Aorta (tissue), 5 donors: Measurements from ENCODE around the gene C3. TPM values are rescaled to one million over a fixed set of nuclear protein-coding genes. Genes with fewer than 3 reads are reported as not detected.

Experiments
- ATAC-seq: fragments of 200-7000 bp; cut with Tn5 transposase; one replicate; pipeline ENCODE4 v1.9.1; 2022; ENCODE audit warnings: moderate library complexity; ENCODE audit not compliant: low FRiP score
- DNase-seq, 2 donors: peaks; one replicate each; pipeline ENCODE4 v3.0.0-alpha.2; 2020
- H3K27ac ChIP-seq, 2 donors: one replicate each; pipeline ENCODE4 v1.5.1; 2013; ENCODE audit warnings: low read length in 2 of 2, mild to moderate bottlenecking in 2 of 2, moderate library complexity in 2 of 2, control low read depth in 1 of 2, inconsistent platforms in 1 of 2, low read depth in 1 of 2
- H3K27me3 ChIP-seq, 2 donors: one replicate each; pipeline ENCODE4 v1.6.1; 2013; ENCODE audit warnings: control low read depth in 1 of 2, low read length in 1 of 2, mild to moderate bottlenecking in 1 of 2, moderate library complexity in 1 of 2; ENCODE audit not compliant: insufficient read depth in 2 of 2, control insufficient read depth in 1 of 2
- H3K36me3 ChIP-seq, 2 donors: one replicate each; pipeline ENCODE4 v1.6.1; 2013; ENCODE audit warnings: control low read depth in 1 of 2, low read length in 1 of 2, mild to moderate bottlenecking in 1 of 2; ENCODE audit not compliant: insufficient read depth in 2 of 2, control insufficient read depth in 1 of 2
- H3K4me1 ChIP-seq, 2 donors: one replicate each; pipeline ENCODE4 v1.6.1; 2013; ENCODE audit warnings: low read length in 2 of 2, control low read depth in 1 of 2, mild to moderate bottlenecking in 1 of 2, moderate library complexity in 1 of 2; ENCODE audit not compliant: insufficient read depth in 2 of 2, control insufficient read depth in 1 of 2
- H3K4me3 ChIP-seq, 2 donors: one replicate each; pipeline ENCODE4 v1.5.1; 2013; ENCODE audit warnings: low read length in 2 of 2, control low read depth in 1 of 2, mild to moderate bottlenecking in 1 of 2
- H3K9me3 ChIP-seq: one replicate; pipeline ENCODE4 v1.6.1; 2013; ENCODE audit warnings: mild to moderate bottlenecking, low read length; ENCODE audit not compliant: control insufficient read depth
- WGBS, 2 donors: extraction: QIAGEN DNeasy Blood & Tissue Kit; methylation state at CpG; one replicate each; pipeline ENCODE4 v1.1.7; 2013; 5-methylcytosine and 5-hydroxymethylcytosine counted together
- intact Hi-C, 2 donors: fragments of 100-400 bp; cut with DNase I; formaldehyde crosslinking; loops; one replicate each; pipeline versions ENCODE4 v1.14.2 to v1.15.0; 2022
- polyA plus RNA-seq, 2 donors: library from polyadenylated mRNA; stranded (reverse); fragments of 200-250 nt; gene quantifications; one replicate each; pipeline ENCODE4 v1.2.3, GENCODE V29; 2013
- total RNA-seq, 2 donors: library from RNA; stranded (reverse); fragmentation: NEBNext Ultra II Directional; extraction: Animal tissue kit (Norgen Biotek cat#: 25700); gene quantifications; one replicate each; pipeline ENCODE4 v1.2.1, GENCODE V29; 2021
- donor health status: healthy with polysubstance abuse.
- donor health status: Bipolar disorder and iron deficiency.
- donor health status: DM: no; HTN: no; CAD: no.
- donor health status: DM: no; HTN: no; CAD: no.
- donor health status: DM: yes; HTN: yes; CAD: no.

Gene C3
- total and polyA plus RNA-seq, 4 donors: 9.1 to 3,196 (median 522) TPM

- ATAC-seq: no peak
- intact Hi-C loops: no loop called here
- H3K4me3 ChIP-seq: no peak overlapping the region
- no peak overlapping the region for H3K27ac ChIP-seq
- H3K27me3 ChIP-seq: no peaks in the 10 kb centered on the region
- peak; percentile 21 to 40 for DNase-seq
- WGBS, 2 donors: 81 to 82% methylated on average over 15 of the region's 15 CpGs
- no peaks in the 10 kb centered on the region for H3K9me3 ChIP-seq
- H3K36me3 ChIP-seq: no peaks in the 10 kb centered on the region
- H3K4me1 ChIP-seq: no peaks in the 10 kb centered on the region
Observed at GRCh38 chr19:6685962-6686627, 34.4 kb downstream of the C3 start.

GRCh38 chr19:6685482-6685881, 35.0 kb downstream of the C3 start:
- Histone ChIP-seq H3K36me3 (no peaks in the 10 kb centered on the region), H3K27me3 (no peaks in the 10 kb centered on the region), H3K4me3 (no peak overlapping the region), H3K27ac (no peak overlapping the region), H3K4me1 (no peaks in the 10 kb centered on the region), H3K9me3 (peaks cover under 1% of the 10 kb centered on the region)
- DNase-seq: peak in 1 of 2 donors; percentile 21
- WGBS, 2 donors: 78 to 82% methylated on average over 4 of the region's 4 CpGs
- intact Hi-C loops: no loop called here
- ATAC-seq: no peak

- H3K27ac ChIP-seq: no peak overlapping the region
- H3K4me1 ChIP-seq: no peaks in the 10 kb centered on the region
- ATAC-seq (no peak), DNase-seq (peak in 1 of 2 donors; percentile 17)
- WGBS, 2 donors: 86 to 91% methylated on average over 4 of the region's 4 CpGs
- intact Hi-C loops: no loop called here
- H3K9me3 ChIP-seq: peaks cover 5% of the 10 kb centered on the region
- H3K36me3 ChIP-seq: no peaks in the 10 kb centered on the region
- no peaks in the 10 kb centered on the region for H3K27me3 ChIP-seq
- H3K4me3 ChIP-seq: no peak overlapping the region
Observed at GRCh38 chr19:6683971-6684370, 36.5 kb downstream of the C3 start.

- Histone ChIP-seq H3K9me3 (peaks cover 5% of the 10 kb centered on the region), H3K27me3 (no peaks in the 10 kb centered on the region), H3K36me3 (no peaks in the 10 kb centered on the region), H3K4me1 (no peaks in the 10 kb centered on the region), H3K27ac (no peak overlapping the region), H3K4me3 (no peak overlapping the region)
- no peak for ATAC-seq
- WGBS, 2 donors: 70 to 71% methylated on average over 3 of the region's 3 CpGs
- intact Hi-C loops: no loop called here
- no peak for DNase-seq
Observed at GRCh38 chr19:6682607-6683128, 37.8 kb downstream of the C3 start.

- no peaks in the 10 kb centered on the region for H3K27me3 ChIP-seq
- H3K4me1 ChIP-seq: no peaks in the 10 kb centered on the region
- no peak overlapping the region for H3K27ac ChIP-seq
- 76 to 82% methylated on average over 1 of the region's 1 CpG for WGBS, 2 donors
- intact Hi-C loops: no loop called here
- DNase-seq (peak in 1 of 2 donors; percentile 24), ATAC-seq (no peak)
- no peaks in the 10 kb centered on the region for H3K36me3 ChIP-seq
- peaks cover 5% of the 10 kb centered on the region for H3K9me3 ChIP-seq
- H3K4me3 ChIP-seq: no peak overlapping the region
Observed at GRCh38 chr19:6680141-6680540, 40.3 kb downstream of the C3 start.

GRCh38 chr19:6679139-6679538, 41.3 kb downstream of the C3 start:
- Histone ChIP-seq H3K36me3 (no peaks in the 10 kb centered on the region), H3K9me3 (peaks cover 5% of the 10 kb centered on the region), H3K27ac (no peak overlapping the region), H3K4me3 (no peak overlapping the region), H3K27me3 (no peaks in the 10 kb centered on the region), H3K4me1 (no peaks in the 10 kb centered on the region)
- intact Hi-C loops: no loop called here
- 84 to 93% methylated on average over 8 of the region's 8 CpGs for WGBS, 2 donors
- ATAC-seq (no peak), DNase-seq (peak in 1 of 2 donors; percentile 49)

GRCh38 chr19:6678690-6679109, 41.8 kb downstream of the C3 start:
- H3K9me3 ChIP-seq: peaks cover 5% of the 10 kb centered on the region
- intact Hi-C loops: no loop called here
- H3K4me3 ChIP-seq: no peak overlapping the region
- no peaks in the 10 kb centered on the region for H3K36me3 ChIP-seq
- no peak overlapping the region for H3K27ac ChIP-seq
- DNase-seq: no peak
- H3K27me3 ChIP-seq: no peaks in the 10 kb centered on the region
- H3K4me1 ChIP-seq: no peaks in the 10 kb centered on the region
- ATAC-seq: no peak
- WGBS, 2 donors: 87 to 93% methylated on average over 4 of the region's 4 CpGs

- ATAC-seq: peak; percentile 60
- Histone ChIP-seq H3K4me1 (no peaks in the 10 kb centered on the region), H3K27me3 (no peaks in the 10 kb centered on the region), H3K4me3 (no peak overlapping the region), H3K9me3 (peaks cover 5% of the 10 kb centered on the region), H3K36me3 (no peaks in the 10 kb centered on the region), H3K27ac (no peak overlapping the region)
- DNase-seq: peak in 1 of 2 donors; percentile 78
- WGBS, 2 donors: 38 to 46% methylated on average over 31 of the region's 31 CpGs
- intact Hi-C loops: no loop called here
Observed at GRCh38 chr19:6677883-6678689, 42.4 kb downstream of the C3 start.
